ENCODE measurements around the gene VIL1. TPM values are rescaled to one million over a fixed set of nuclear protein-coding genes. Genes with fewer than 3 reads are reported as not detected.

Gene VIL1
- total and polyA plus RNA-seq, 9 of the 15 experiments (the other 6 are each of a cell fraction or from before 2014, with no cell fraction given): 0.51 to 2.7 (median 1.2) TPM

DNA sequence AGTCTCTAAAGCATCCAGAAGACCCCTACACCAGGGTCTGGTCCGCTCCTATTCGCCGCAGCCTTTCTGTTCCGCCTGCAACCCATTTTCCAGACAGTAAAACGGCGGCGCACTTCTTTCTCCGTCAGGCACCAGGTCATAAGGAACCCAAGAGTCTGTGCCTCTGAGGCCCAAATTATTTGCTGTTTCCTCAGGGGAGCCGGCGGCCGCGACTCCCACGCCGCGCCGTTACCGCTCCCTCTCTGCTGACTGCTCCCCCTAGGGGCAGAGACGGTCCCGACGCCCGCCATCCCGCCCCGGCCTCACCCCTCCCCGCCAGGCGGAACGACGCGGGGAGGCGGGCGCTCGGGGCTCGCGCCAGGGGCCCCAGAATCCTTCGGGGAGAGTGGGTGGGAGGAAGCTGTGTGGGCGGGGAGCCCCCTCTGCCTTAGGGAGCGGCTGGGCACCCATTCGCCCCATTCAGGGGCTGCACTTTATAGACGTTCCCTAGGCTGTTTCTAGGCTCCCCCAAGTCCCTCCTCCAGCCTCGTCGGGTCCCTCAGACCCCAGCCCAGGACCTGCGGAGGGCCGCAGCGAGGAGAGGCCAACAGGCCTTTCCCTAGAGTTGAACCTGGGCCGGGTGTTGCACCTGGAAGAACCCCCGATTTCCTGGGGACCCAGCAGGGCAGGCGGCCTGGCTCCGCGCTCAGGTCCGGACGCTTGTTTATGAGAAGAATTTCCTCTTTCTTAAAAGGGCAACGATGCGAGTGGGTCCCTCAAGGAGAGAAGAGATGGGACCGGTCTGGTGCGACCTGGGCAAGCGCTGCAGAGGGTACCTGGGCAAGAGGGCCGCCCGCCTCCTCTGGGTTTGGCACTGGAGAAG, 22.9 kb upstream of the VIL1 start (continued):
- no peak for TF ChIP-seq HDAC2 (IDR thresholded peaks at IDR 0.05)
- no peak for TF ChIP-seq ZNF3 (CRISPR knock-in tag; IDR thresholded peaks at IDR 0.05)
- TF ChIP-seq, protein P1, sequence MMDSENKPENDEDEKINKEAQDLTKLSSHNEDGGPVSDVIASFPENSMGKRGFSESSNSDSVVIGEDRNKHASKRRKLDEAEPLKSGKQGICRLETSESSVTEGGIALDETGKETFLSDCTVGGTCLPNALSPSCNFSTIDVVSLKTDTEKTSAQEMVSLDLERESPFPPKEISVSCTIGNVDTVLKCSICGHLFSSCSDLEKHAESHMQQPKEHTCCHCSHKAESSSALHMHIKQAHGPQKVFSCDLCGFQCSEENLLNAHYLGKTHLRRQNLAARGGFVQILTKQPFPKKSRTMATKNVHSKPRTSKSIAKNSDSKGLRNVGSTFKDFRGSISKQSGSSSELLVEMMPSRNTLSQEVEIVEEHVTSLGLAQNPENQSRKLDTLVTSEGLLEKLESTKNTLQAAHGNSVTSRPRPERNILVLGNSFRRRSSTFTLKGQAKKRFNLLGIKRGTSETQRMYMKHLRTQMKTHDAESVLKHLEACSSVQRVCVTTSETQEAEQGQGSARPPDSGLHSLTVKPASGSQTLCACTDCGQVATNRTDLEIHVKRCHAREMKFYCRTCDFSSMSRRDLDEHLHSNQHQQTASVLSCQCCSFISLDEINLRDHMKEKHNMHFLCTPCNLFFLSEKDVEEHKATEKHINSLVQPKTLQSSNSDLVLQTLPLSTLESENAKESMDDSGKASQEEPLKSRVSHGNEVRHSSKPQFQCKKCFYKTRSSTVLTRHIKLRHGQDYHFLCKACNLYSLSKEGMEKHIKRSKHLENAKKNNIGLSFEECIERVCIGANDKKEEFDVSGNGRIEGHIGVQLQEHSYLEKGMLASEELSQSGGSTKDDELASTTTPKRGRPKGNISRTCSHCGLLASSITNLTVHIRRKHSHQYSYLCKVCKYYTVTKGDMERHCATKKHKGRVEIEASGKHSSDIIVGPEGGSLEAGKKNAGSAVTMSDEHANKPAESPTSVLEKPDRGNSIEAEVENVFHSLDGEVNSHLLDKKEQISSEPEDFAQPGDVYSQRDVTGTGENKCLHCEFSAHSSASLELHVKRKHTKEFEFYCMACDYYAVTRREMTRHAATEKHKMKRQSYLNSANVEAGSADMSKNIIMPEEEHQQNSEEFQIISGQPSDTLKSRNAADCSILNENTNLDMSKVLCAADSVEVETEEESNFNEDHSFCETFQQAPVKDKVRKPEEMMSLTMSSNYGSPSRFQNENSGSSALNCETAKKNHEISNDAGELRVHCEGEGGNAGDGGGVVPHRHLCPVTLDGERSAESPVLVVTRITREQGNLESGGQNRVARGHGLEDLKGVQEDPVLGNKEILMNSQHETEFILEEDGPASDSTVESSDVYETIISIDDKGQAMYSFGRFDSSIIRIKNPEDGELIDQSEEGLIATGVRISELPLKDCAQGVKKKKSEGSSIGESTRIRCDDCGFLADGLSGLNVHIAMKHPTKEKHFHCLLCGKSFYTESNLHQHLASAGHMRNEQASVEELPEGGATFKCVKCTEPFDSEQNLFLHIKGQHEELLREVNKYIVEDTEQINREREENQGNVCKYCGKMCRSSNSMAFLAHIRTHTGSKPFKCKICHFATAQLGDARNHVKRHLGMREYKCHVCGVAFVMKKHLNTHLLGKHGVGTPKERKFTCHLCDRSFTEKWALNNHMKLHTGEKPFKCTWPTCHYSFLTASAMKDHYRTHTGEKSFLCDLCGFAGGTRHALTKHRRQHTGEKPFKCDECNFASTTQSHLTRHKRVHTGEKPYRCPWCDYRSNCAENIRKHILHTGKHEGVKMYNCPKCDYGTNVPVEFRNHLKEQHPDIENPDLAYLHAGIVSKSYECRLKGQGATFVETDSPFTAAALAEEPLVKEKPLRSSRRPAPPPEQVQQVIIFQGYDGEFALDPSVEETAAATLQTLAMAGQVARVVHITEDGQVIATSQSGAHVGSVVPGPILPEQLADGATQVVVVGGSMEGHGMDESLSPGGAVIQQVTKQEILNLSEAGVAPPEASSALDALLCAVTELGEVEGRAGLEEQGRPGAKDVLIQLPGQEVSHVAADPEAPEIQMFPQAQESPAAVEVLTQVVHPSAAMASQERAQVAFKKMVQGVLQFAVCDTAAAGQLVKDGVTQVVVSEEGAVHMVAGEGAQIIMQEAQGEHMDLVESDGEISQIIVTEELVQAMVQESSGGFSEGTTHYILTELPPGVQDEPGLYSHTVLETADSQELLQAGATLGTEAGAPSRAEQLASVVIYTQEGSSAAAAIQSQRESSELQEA (IDR thresholded peaks at IDR 0.05; ENCODE audit: low read depth): no peak
- TF ChIP-seq POLR2AphosphoS5 (IDR thresholded peaks at IDR 0.05; ENCODE audit: control insufficient read depth, insufficient read depth, low read depth, low read length): peak; percentile 64; the same call in 1 of the 2 replicates
- TF ChIP-seq DDX20 (tag; IDR thresholded peaks at IDR 0.05; ENCODE audit: low read depth): no peak
- TF ChIP-seq BRF1 (IDR thresholded peaks at IDR 0.05; ENCODE audit: borderline replicate concordance, extremely low read depth, insufficient read length): no peak
- TF ChIP-seq SP1 (CRISPR knock-in tag; IDR thresholded peaks at IDR 0.05): peak; percentile 91
- TF ChIP-seq, protein P2, sequence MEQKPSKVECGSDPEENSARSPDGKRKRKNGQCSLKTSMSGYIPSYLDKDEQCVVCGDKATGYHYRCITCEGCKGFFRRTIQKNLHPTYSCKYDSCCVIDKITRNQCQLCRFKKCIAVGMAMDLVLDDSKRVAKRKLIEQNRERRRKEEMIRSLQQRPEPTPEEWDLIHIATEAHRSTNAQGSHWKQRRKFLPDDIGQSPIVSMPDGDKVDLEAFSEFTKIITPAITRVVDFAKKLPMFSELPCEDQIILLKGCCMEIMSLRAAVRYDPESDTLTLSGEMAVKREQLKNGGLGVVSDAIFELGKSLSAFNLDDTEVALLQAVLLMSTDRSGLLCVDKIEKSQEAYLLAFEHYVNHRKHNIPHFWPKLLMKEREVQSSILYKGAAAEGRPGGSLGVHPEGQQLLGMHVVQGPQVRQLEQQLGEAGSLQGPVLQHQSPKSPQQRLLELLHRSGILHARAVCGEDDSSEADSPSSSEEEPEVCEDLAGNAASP (IDR thresholded peaks at IDR 0.05): no peak
- TF ChIP-seq, protein P3, sequence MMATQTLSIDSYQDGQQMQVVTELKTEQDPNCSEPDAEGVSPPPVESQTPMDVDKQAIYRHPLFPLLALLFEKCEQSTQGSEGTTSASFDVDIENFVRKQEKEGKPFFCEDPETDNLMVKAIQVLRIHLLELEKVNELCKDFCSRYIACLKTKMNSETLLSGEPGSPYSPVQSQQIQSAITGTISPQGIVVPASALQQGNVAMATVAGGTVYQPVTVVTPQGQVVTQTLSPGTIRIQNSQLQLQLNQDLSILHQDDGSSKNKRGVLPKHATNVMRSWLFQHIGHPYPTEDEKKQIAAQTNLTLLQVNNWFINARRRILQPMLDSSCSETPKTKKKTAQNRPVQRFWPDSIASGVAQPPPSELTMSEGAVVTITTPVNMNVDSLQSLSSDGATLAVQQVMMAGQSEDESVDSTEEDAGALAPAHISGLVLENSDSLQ (IDR thresholded peaks at IDR 0.05): no peak
- peak; percentile 96 for TF ChIP-seq CCNT2 (IDR thresholded peaks at IDR 0.05; ENCODE audit: borderline replicate concordance, extremely low read depth, insufficient read length, low read depth, low read length)
- TF ChIP-seq ZNF146 (CRISPR knock-in tag; IDR thresholded peaks at IDR 0.05; ENCODE audit: unreplicated experiment): no peak
- TF ChIP-seq KLF16 (IDR thresholded peaks at IDR 0.05): peak; percentile 65
- TF ChIP-seq, protein P4, sequence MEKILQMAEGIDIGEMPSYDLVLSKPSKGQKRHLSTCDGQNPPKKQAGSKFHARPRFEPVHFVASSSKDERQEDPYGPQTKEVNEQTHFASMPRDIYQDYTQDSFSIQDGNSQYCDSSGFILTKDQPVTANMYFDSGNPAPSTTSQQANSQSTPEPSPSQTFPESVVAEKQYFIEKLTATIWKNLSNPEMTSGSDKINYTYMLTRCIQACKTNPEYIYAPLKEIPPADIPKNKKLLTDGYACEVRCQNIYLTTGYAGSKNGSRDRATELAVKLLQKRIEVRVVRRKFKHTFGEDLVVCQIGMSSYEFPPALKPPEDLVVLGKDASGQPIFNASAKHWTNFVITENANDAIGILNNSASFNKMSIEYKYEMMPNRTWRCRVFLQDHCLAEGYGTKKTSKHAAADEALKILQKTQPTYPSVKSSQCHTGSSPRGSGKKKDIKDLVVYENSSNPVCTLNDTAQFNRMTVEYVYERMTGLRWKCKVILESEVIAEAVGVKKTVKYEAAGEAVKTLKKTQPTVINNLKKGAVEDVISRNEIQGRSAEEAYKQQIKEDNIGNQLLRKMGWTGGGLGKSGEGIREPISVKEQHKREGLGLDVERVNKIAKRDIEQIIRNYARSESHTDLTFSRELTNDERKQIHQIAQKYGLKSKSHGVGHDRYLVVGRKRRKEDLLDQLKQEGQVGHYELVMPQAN (IDR thresholded peaks at IDR 0.05; ENCODE audit: borderline replicate concordance): no peak

Data from K562 (cell line).